Daoy (cell line): ENCODE results near the gene CARS2. TPM values are rescaled to one million over a fixed set of nuclear protein-coding genes. Genes with fewer than 3 reads are reported as not detected.
"Not testable (repeated sequence)": the region's sequence is repeated elsewhere in the genome, so short reads cannot be mapped to it uniquely, and the experiment has no call there.

Source experiments
- DNase-seq: peaks from one replicate; pipeline ENCODE4 v3.0.0-alpha.2; 2015; ENCODE audit warnings: low read depth
- total RNA-seq: library from RNA; depleted of rRNA; stranded (reverse); fragments of >200 nt; shearing (Covaris generic); gene quantifications from 2 replicates; pipeline ENCODE4 v1.2.3, GENCODE V29; 2014; rRNA removed

The CARS2 gene
- total RNA-seq, 1 experiment from 2014 or later = 29.1 TPM

DNA sequence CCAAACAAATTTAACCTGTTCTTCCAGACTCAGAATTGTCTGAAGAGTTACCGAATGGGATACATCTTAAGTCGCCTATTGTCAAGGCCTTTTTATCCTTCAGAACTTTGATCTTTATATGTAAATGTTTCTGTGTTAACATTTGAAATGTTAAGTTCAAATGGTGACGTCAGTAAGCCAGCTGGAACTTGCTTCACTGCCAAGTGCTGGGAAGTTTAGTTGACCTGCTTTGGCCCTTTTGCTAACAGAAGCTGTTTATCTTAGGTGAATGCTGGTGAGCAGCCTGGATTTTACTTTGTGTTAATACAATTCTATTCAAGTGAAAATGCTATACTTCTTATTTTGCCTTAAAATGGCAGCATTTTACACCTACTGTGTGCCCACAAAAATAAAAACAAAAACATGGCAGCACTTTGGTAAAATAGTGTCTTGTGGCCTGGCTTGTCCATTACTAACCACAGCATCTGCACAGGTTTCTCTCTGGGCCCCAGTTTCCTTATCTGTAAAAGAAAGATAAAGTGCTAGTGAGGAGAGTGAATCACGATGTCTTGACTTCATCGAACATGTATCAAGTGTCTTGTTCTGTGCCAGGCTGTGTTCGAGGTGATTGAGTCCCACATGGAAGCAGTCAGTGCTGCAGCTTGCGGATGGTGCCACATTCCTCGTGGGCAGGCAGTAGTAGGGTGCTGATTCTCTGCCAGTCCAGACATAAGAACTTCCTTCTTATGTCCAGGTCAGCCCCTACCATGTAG is 88.4 kb downstream of the CARS2 start:
- DNase-seq = peak; percentile 36

DNA sequence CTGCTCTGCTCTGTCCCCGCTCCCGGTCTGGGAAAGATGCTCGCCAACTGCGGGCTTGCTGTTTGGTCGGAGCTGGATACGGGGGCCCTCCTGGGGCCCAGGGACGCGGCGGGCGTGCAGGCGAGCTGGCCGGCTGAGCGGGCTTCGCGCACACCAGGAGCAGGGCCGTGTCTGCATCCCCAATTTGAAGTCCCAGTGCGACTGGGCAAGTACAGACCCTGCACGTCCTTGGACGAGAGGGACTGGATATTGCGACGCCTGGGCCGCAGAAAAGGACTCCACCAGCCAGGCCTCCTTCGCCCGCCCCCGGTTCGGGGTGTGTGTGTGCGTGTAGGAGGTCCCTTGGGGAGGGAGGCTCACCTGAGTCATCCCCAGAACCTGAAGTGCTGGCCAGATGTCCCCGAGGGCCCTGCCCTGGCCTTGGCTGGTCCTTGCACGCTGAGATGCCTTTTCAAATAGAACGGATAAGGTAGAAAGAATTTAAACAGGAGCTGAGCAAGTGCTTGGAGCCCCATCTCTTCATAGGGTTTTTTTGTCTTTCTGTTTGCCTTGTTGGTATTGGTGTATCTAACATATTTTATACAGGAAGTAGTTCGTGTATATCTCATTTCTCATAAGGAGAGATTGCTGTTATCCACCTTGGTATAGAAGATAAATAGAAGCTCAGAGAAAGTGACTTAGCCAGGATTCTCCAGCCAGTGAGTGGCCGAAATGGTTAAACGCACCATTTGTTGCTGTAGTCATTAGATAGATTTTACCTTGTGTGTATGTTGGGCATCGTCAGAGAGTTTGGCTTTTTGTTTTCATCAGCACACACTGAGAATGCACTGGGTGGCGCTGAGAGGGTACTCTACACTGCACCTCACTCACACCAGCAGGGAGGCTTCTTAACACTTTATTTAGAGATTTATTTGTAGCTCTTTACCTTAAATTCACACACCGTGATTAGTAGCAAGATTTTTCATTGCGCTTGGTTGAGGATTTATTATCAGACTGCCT is 89.5 kb downstream of the CARS2 start:
- DNase-seq = peak; percentile 57

DNA sequence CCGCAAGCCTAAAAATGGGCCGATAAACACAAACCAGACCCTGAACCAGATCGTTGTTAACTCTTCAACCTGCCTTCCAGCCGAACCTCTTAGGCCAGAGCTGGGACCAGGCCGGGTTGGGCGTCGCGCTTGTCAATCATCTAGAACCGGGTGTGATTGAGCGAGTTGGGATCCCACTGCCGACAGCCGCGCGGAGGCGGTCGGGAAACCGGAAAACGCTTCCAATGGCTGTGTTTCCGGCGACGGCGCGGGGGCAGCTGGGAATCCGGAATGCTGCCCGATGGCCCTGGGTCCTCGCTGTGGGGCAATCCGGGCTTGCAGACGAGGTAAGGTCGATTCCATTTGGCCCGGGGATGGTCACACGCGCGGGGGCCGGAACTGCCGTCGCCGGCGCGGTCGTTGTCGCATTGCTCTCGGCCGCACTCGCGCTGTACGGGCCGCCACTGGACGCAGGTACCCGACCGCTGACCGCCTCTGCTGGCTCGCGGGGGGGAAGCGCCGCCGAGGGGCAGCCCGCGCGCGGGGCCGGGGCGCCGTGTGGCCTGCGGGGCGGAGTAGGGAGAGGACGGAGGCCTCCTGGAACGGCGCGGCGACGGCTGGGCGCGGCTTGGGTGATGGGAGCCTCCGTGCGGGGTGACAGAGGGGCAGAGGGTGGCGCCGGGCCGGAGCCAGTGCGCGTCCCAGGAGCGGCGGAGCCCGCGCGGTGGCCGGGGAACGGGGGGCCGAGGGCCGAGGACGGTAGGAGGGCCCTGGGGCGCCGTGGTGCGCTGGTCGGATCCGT is 90.4 kb downstream of the CARS2 start, which contains the start of gene NAXD:
NAXD (plus strand) TSS at position 224 of the 781 bp plus-strand sequence; CDS start at position 281, 57 bp downstream.
- DNase-seq = peak; percentile 93

DNA sequence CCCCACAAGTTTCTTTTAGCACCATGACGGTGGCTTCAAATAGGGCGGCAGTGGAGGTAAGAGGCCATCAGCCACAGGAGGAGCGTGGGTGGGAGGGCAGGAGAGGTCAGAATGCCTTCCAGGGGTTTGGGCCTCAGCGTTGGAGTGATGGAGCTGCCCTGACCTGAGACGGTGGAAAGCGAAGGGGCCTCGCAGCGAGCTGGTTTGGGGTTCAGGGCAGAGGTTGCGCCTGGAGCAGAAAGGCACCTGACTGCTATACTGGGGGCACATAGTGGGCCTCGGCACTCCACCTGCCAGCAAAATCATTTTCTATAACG is 91.0 kb downstream of the CARS2 start:
- DNase-seq = no peak

DNA sequence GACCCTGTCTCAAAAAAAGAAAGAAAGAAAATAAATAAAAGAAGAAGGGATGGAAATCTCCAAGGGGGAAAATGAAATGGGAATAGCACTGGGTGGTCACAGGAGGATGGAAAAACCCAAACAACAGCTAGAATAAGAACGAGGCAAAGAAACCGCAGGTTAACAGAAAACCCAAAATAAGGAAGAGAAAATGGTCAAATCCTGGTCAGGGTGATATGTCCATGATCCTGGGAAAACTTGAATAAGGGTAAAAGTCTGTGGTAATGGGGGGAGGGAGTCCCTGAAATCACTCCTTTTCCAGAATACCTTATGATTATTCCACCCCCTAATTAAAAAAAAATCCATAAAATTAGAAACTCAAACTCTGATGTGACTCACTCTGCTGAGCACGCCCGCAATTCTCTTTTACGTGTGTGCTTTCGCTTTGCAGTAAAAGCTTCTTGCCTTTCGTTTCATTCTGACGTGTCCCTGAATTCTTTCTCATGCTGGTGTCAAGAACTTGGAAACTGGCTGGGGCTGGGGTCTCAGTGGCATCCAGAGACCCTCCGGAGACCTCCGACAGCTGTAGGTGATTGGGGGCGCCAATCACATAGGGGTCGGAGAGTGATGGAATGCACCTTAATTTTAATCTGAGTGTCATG is 94.8 kb downstream of the CARS2 start:
- DNase-seq = peak; percentile 63

DNA sequence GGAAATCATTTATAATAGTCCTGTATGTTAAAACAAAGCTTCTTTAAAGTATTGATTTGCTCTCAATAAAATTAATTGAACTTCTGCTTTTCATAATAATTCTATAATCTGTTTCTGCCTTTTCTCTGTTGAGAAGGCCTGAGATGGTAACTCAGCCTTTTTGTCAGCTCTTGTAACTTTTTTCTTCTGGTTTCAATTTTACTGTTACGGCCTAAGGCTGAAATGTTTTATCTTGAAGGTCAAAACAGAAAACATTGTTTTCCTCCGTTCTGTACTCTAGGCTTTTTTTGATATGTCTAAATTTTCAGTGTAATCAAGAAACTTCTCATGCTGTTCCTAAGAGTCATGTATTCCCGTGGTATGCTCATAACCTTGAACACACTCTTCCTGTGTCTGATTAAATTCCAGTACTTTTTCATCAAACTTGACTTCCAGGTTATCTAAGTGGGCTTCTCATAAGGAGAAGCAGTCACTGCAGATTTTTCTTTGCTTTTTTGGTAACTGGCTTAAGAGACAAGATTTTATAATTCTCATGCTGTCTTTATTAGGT is 98.2 kb downstream of the CARS2 start:
- no peak for DNase-seq

DNA sequence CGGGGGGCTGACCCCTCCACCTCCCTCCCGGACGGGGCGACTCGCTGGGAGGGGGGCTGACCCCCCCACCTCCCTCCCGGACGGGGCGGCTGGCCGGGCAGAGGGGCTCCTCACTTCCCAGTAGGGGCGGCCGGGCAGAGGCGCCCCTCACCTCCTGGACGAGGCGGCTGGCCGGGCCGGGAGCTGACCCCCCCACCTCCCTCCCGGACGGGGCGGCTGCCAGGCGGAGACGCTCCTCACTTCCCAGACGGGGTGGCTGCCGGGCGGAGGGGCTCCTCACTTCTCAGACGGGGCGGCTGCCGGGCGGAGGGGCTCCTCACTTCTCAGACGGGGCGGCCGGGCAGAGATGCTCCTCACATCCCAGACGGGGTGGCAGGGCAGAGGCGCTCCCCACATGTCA is 99.6 kb downstream of the CARS2 start:
- not testable (repeated sequence) for DNase-seq

DNA sequence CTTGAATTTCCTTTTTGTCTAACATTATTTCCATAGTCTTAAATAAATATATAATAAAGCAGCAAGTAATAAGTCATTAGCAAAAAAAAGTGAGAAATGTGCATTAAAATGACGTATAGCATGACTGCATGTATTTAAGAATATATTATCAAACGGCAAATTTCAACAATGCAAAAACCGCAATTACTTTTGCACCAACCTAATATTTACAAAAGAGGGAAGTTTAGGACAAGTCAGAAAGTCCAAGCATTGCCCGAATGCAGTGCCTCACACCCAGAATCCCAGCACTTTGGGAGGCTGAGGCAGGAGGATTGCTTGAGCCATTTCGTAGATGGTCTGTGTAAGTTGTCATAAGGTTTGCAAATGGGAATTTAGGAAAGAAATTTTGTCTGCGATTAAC is 100.8 kb downstream of the CARS2 start:
- no peak for DNase-seq

DNA sequence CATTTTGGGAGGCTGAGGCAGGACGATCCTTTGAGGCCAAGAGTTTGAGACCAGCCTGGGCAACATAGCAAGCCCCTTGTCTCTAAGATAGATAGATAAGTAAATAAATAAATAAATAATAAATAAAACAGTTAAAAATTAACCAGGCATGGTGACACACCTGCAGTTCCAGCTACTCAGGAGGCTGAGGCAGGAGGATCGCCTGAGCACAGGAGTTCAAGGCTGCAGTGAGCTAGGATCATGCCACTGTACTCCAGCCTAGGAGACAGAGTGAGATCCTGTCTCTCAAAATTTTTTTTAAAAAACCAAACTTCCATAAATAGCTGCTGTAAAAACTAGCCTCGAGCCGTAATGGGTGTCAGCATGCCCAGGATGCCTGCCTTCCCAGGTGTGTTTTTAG is 104.9 kb downstream of the CARS2 start:
- no peak for DNase-seq

DNA sequence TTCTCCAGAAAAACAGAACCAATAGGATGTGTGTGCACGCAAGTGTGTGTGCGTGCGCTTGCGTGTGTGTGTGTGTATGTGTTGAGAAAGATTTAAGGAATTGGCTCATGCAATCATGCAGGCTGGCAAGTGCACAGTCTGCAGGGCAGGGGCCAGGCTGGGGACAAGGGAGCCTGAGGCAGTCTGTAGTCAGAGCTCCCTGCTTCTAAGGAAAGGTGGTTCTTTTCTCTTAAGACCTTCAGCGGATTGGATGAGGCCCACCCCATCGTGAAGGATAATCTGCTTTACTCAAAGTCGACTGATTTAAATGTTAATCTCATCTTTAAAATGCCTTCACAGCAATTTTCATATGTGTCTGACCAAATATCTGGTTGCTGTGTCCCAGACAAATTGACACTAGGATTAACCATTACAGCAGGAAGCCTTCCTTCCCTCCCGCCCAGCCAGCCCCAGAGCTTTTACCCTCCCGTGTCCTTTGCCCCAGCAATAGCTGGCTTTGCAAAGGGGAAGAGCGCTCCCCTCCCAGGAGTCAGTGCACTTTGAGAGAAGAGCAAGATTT is 105.6 kb downstream of the CARS2 start:
- no peak for DNase-seq

DNA sequence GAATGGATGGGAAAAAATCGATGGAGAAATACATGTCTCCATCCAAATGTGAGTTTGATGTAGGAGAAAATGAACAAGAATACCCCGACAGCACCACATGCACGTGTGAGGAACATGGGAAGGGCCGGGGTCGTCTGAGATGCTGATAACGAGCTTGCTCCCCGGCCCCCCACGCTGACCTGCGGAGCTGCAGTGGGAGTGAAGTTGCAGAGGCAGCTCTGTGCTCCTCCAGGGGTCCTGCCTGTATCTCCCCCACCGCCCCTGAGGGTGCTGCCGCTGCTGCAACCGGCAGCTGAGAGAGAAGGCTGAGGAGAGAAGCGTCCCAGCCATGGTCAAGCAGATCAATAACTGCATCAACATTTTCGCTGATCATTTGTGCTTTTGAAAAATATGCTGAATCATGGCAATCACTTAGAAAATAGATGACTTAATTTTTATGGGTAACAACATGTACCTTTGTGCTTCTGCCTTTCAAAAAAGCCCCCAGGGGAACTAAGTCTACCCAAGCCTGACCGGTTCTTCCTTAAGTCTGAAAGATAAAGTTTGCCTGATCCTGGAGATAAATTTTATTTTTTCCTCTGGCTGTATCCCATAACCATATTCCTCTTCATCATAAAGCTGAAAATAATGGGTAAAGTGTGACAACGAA is 108.8 kb downstream of the CARS2 start:
- DNase-seq = no peak

DNA sequence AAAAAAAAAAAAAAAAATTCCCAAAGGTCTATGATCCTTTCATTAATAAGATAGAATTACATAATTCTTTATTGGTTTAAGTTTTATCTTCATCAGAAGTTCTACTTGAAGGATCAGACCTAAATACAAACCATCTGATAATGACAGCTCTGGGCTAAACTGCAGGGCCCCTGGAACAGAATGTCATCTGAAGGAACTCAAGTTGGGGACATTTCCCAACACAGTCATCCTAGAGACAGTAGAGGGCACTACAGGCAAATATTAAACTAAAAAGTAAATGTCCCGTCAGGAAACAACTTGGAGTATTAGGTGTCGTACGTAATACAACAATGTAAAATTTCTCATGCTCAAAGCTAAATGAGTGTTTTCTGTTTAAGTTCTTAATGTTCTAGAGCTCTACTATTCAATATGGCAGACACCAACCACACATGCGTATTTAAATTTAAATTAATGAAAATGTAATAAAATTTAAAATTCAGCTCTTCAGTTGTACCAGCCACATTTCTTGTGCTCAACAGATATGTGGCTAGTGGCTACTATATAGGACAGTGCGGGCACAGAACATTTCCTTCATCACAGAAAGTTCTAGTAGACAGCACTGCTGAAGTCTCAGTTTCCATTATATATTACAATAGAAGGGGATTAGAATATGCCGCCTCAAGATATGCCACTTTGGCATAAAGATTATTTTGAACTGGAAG is 112.3 kb downstream of the CARS2 start:
- DNase-seq = peak; percentile 25

DNA sequence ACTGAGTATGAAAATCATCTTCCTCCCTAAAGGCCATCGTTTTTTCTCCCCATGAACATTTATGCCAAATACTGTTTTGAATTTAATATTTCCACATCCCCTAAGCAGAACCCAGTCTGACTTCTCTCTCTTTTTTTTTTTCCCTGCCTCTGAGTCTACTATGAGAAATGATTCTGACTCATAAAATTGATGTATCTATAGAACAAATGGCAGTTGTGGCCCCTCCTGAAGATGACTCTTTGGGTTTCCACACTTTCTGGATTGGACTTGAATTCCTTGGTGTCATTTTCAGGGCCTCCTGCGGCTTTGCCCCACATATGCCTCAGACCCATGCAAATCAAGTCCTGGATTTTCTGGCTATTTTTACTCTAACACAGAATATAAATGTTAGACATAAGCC is 113.3 kb downstream of the CARS2 start:
- peak; percentile 35 for DNase-seq

Other genes with a start within 250 kb of the CARS2 start
- gene RAB20, start 144.4 kb downstream of the CARS2 start, total RNA-seq = 7.2 and 14.3 TPM in 2 replicates
- gene NAXD, start 90.6 kb downstream of the CARS2 start, total RNA-seq = 11.4 and 14.7 TPM in 2 replicates
- gene ING1, start 7.6 kb upstream of the CARS2 start, total RNA-seq = 1.9 and 5.7 TPM in 2 replicates
- gene ANKRD10, start 209.0 kb upstream of the CARS2 start, total RNA-seq = 25.2 and 30.3 TPM in 2 replicates